Measurements from ENCODE around the gene MN1.

Gene MN1

GRCh38 chr22:27761000-27761399 lies 40.6 kb downstream of the MN1 start:
- no peak for DNase-seq (ENCODE audit: low read depth in 1 of 2, low spot score in 1 of 2)
- TF ChIP-seq GABPA (IDR thresholded peaks at IDR 0.05; ENCODE audit: low read depth) (no peak), POLR2AphosphoS5 (IDR thresholded peaks at IDR 0.05; ENCODE audit: low read depth) (no peak), SPI1 (IDR thresholded peaks at IDR 0.05; ENCODE audit: borderline replicate concordance, low read depth) (no peak), REST (IDR thresholded peaks at IDR 0.05; ENCODE audit: insufficient replicate concordance, low read depth) (no peak), CTCF (IDR thresholded peaks at IDR 0.05; ENCODE audit: insufficient read depth, low read length) (no peak)
- no peaks in the 10 kb centered on the region for H3K27me3 ChIP-seq (ENCODE audit: insufficient read depth, poor library complexity, severe bottlenecking)
- H3K27ac ChIP-seq (replicated peaks) = no peak overlapping the region
- no peak overlapping the region for H3K4me3 ChIP-seq (replicated peaks; ENCODE audit: insufficient read depth, low read length)

- no peak overlapping the region for H3K4me3 ChIP-seq (replicated peaks; ENCODE audit: insufficient read depth, low read length)
- no peak for DNase-seq (ENCODE audit: low read depth in 1 of 2, low spot score in 1 of 2)
- H3K27me3 ChIP-seq (ENCODE audit: insufficient read depth, poor library complexity, severe bottlenecking) = no peaks in the 10 kb centered on the region
- no peak overlapping the region for H3K27ac ChIP-seq (replicated peaks)
- no peak for TF ChIP-seq GABPA (IDR thresholded peaks at IDR 0.05; ENCODE audit: low read depth)
Measured at GRCh38 chr22:27760474-27760873, 41.1 kb downstream of the MN1 start.

GRCh38 chr22:27757928-27758525 lies 43.5 kb downstream of the MN1 start:
- DNase-seq (ENCODE audit: low read depth in 1 of 2, low spot score in 1 of 2) = no peak
- Histone ChIP-seq H3K4me3 (replicated peaks; ENCODE audit: insufficient read depth, low read length) (no peak overlapping the region), H3K27ac (replicated peaks) (no peak overlapping the region), H3K27me3 (ENCODE audit: insufficient read depth, poor library complexity, severe bottlenecking) (no peaks in the 10 kb centered on the region)
- TF ChIP-seq CTCF (IDR thresholded peaks at IDR 0.05; ENCODE audit: insufficient read depth, low read length) (no peak), POLR2AphosphoS5 (IDR thresholded peaks at IDR 0.05; ENCODE audit: low read depth) (no peak), REST (IDR thresholded peaks at IDR 0.05; ENCODE audit: insufficient replicate concordance, low read depth) (no peak), GABPA (IDR thresholded peaks at IDR 0.05; ENCODE audit: low read depth) (no peak)

- H3K4me3 ChIP-seq (replicated peaks; ENCODE audit: insufficient read depth, low read length) = no peak overlapping the region
- H3K27me3 ChIP-seq (ENCODE audit: insufficient read depth, poor library complexity, severe bottlenecking) = no peaks in the 10 kb centered on the region
- H3K27ac ChIP-seq (replicated peaks) = no peak overlapping the region
- no peak for DNase-seq (ENCODE audit: low read depth in 1 of 2, low spot score in 1 of 2)
- TF ChIP-seq GABPA (IDR thresholded peaks at IDR 0.05; ENCODE audit: low read depth) (no peak), SPI1 (IDR thresholded peaks at IDR 0.05; ENCODE audit: borderline replicate concordance, low read depth) (no peak), CTCF (IDR thresholded peaks at IDR 0.05; ENCODE audit: insufficient read depth, low read length) (no peak), REST (IDR thresholded peaks at IDR 0.05; ENCODE audit: insufficient replicate concordance, low read depth) (no peak), POLR2AphosphoS5 (IDR thresholded peaks at IDR 0.05; ENCODE audit: low read depth) (no peak)
Measured at GRCh38 chr22:27756212-27756660, 45.3 kb downstream of the MN1 start.
